ENCODE data around the gene CAB39L.

GRCh38 chr13:49409008-49409407, 34.9 kb downstream of the CAB39L start:
- no peak for TF ChIP-seq CTCF (IDR thresholded peaks at IDR 0.05 in 4 of 5, conservative IDR thresholded peaks at IDR 0.05 in 1 of 5)
- no peak for TF ChIP-seq POLR2A (IDR thresholded peaks at IDR 0.05)
